ENCODE data around the gene TNK1.

The TNK1 gene

DNA sequence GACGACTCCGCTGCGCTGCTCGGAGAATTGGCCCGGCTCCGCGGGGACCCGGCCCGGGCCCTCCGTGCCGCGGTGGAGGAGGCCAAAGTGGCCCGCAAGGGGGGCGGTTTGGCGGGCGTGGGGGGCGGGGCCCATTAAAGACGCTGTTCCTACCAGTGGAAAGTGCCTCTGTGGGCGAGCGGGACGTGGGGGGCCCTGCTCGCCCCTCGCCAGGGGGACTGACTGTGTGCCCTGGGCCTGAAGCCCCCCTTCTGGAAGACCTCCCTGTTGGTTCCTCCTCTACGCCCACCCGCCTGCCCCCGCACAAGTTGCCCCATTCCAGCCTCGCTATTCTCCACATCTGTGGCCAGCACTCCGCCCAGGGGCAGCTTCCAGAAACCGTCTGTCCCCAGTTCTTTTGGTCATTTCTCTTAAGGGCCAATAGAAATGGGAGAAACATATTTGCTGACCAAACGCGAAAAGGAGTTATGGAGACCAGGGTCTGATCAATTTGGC is 56.5 kb downstream of the TNK1 start:
- Histone ChIP-seq H4K20me1 (ENCODE audit: insufficient read depth, low read length) (no peaks in the 10 kb centered on the region), H3K4me3 (ENCODE audit: low read depth in 1 of 2, low read length in 2 of 2) (no peak overlapping the region), H3K79me2 (ENCODE audit: insufficient read depth, low read length) (peaks cover 15% of the 10 kb centered on the region), H3K9me3 (ENCODE audit: insufficient read depth, low read length, severe bottlenecking) (no peaks in the 10 kb centered on the region), H3K4me2 (ENCODE audit: insufficient read depth, low read length) (peak overlapping the region; percentile 39), H3K27ac (ENCODE audit: low read length) (no peak overlapping the region), H3K36me3 (ENCODE audit: insufficient read depth, low read length) (peaks cover 4% of the 10 kb centered on the region; the same call in 1 of the 2 replicates), H2AFZ (ENCODE audit: low read depth, low read length) (no peak overlapping the region), H3K4me1 (ENCODE audit: insufficient read depth, low read length) (peaks cover 17% of the 10 kb centered on the region), H3K9ac (ENCODE audit: low read depth, low read length) (no peak overlapping the region), H3K27me3 (ENCODE audit: insufficient read depth, low read length, poor library complexity) (no peaks in the 10 kb centered on the region)
- no peak for TF ChIP-seq EZH2 (IDR thresholded peaks at IDR 0.05; ENCODE audit: borderline replicate concordance, low read depth, low read length, severe bottlenecking)
- TF ChIP-seq, protein P1, sequence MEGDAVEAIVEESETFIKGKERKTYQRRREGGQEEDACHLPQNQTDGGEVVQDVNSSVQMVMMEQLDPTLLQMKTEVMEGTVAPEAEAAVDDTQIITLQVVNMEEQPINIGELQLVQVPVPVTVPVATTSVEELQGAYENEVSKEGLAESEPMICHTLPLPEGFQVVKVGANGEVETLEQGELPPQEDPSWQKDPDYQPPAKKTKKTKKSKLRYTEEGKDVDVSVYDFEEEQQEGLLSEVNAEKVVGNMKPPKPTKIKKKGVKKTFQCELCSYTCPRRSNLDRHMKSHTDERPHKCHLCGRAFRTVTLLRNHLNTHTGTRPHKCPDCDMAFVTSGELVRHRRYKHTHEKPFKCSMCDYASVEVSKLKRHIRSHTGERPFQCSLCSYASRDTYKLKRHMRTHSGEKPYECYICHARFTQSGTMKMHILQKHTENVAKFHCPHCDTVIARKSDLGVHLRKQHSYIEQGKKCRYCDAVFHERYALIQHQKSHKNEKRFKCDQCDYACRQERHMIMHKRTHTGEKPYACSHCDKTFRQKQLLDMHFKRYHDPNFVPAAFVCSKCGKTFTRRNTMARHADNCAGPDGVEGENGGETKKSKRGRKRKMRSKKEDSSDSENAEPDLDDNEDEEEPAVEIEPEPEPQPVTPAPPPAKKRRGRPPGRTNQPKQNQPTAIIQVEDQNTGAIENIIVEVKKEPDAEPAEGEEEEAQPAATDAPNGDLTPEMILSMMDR (IDR thresholded peaks at IDR 0.05; ENCODE audit: borderline replicate concordance, extremely low read depth, low read length, poor library complexity, severe bottlenecking), result no peak
- DNase-seq (no peak), ATAC-seq (ENCODE audit: insufficient read depth, low read depth) (no peak)

DNA sequence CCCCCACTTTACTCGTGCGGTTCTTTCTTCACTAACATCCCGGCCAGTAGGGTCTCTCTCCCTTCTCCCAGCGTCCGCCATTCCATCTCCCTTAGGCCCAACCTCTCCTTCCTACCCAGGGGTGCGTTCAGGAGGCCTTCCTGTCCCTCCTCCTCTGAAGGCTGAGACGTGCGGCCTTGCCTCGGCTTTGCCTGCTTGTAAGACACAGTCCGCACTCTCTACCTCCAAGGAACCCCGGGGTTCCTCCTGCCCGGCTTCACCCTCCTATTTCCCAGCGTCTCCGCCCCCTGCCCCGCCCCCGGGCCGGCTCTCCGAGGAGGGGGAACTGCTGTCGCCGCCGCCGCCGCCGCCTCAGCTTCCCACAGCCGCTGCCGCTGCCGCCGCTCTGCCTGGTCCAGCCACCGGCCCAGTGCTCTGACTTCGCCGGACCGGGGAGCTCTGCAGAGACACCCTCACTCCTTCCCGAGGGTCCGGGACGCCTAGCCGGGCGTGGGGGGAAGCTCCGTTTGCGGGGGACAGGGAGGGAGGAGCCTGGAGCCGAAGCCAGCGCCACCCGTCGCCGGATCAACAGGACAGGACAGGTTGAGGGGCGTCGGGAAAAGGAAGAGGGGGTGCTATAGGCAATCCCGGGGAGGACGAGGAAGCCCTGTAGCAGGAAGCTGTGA is 57.2 kb downstream of the TNK1 start:
- no peaks in the 10 kb centered on the region for H3K27me3 ChIP-seq (ENCODE audit: insufficient read depth, low read length, poor library complexity)
- H3K4me2 ChIP-seq (ENCODE audit: insufficient read depth, low read length), result no peak overlapping the region
- peaks cover 15% of the 10 kb centered on the region for H3K79me2 ChIP-seq (ENCODE audit: insufficient read depth, low read length)
- no peak for DNase-seq
- H4K20me1 ChIP-seq (ENCODE audit: insufficient read depth, low read length), result no peaks in the 10 kb centered on the region
- H3K9me3 ChIP-seq (ENCODE audit: insufficient read depth, low read length, severe bottlenecking), result no peaks in the 10 kb centered on the region
- H3K27ac ChIP-seq (ENCODE audit: low read length), result no peak overlapping the region
- peaks cover 4% of the 10 kb centered on the region; the same call in 1 of the 2 replicates for H3K36me3 ChIP-seq (ENCODE audit: insufficient read depth, low read length)
- no peak for ATAC-seq (ENCODE audit: insufficient read depth, low read depth)
- H3K4me3 ChIP-seq (ENCODE audit: low read depth in 1 of 2, low read length in 2 of 2), result no peak overlapping the region
- no peak overlapping the region for H2AFZ ChIP-seq (ENCODE audit: low read depth, low read length)
- no peak for TF ChIP-seq EZH2 (IDR thresholded peaks at IDR 0.05; ENCODE audit: borderline replicate concordance, low read depth, low read length, severe bottlenecking)
- TF ChIP-seq, protein P1 (IDR thresholded peaks at IDR 0.05; ENCODE audit: borderline replicate concordance, extremely low read depth, low read length, poor library complexity, severe bottlenecking), result no peak
- H3K9ac ChIP-seq (ENCODE audit: low read depth, low read length), result no peak overlapping the region
- H3K4me1 ChIP-seq (ENCODE audit: insufficient read depth, low read length), result peaks cover 17% of the 10 kb centered on the region

DNA sequence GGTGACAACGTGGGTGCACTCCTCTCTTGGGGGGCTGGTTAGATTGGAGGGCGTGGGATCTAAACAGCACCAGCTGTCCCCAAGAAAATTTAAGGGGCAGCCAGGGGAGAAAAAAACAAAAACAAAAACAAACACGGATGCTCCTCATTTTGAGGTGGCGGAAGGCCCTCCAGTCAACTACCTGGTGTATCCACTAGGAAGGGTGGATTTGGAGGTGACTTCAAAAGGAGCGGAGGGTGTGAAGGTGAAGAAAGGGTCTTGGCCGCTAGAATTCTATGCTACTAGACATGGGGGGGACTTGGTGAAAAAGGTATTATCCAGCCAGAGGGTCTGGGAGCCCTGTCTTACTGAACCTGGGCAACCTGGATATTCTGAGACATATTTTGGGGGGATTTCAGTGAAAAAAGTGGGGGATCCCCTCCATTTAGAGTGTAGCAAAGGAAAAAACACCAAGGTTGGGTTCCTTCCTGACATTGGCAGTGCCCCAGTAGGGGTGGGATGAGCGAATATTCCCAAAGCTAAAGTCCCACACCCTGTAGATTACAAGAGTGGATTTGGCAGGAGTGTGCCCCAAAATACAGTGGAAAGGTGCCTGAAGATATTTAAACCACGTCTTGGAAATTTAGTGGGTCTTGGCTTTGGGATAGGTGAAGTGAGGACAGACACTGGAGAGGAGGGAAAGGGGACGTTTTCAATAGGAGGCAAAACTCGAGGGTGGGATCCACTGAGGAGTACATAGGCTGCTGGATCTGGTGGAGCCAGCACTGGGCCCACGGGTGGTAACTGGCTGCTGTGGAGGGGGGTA is 58.0 kb downstream of the TNK1 start:
- Histone ChIP-seq H3K4me3 (ENCODE audit: low read depth in 1 of 2, low read length in 2 of 2) (no peak overlapping the region), H3K4me2 (ENCODE audit: insufficient read depth, low read length) (no peak overlapping the region), H3K27ac (ENCODE audit: low read length) (no peak overlapping the region), H3K36me3 (ENCODE audit: insufficient read depth, low read length) (peaks cover 4% of the 10 kb centered on the region; the same call in 1 of the 2 replicates), H3K27me3 (ENCODE audit: insufficient read depth, low read length, poor library complexity) (no peaks in the 10 kb centered on the region), H2AFZ (ENCODE audit: low read depth, low read length) (no peak overlapping the region), H3K9me3 (ENCODE audit: insufficient read depth, low read length, severe bottlenecking) (no peaks in the 10 kb centered on the region), H4K20me1 (ENCODE audit: insufficient read depth, low read length) (no peaks in the 10 kb centered on the region), H3K4me1 (ENCODE audit: insufficient read depth, low read length) (peaks cover 17% of the 10 kb centered on the region), H3K79me2 (ENCODE audit: insufficient read depth, low read length) (peaks cover 15% of the 10 kb centered on the region), H3K9ac (ENCODE audit: low read depth, low read length) (no peak overlapping the region)
- TF ChIP-seq, protein P1 (IDR thresholded peaks at IDR 0.05; ENCODE audit: borderline replicate concordance, extremely low read depth, low read length, poor library complexity, severe bottlenecking), result no peak
- TF ChIP-seq EZH2 (IDR thresholded peaks at IDR 0.05; ENCODE audit: borderline replicate concordance, low read depth, low read length, severe bottlenecking), result no peak
- no peak for ATAC-seq (ENCODE audit: insufficient read depth, low read depth)
- no peak for DNase-seq

All from DND-41 (cell line).